ENCODE results near the gene BPI.

DNA sequence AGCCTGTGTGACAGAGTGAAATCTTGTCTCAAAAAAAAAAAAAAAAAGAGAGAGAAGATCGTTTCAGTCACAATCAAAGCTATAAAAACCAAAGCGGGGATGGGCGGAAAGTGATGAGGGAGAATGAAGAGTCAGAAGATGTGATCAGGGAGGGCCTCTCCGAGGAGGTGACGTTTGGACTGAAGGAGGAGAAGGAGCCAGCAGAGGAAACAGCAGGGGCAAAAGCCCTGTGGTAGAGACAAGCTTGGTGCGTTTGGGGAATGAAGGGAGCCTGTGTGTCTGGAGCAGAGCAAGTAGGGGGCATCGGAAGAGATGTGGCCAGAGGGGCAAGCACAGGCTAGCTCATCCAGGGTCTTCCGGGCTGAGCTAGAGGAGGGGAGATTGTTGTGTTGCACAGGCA lies 27.9 kb downstream of the BPI start:
- TF ChIP-seq, protein P1, sequence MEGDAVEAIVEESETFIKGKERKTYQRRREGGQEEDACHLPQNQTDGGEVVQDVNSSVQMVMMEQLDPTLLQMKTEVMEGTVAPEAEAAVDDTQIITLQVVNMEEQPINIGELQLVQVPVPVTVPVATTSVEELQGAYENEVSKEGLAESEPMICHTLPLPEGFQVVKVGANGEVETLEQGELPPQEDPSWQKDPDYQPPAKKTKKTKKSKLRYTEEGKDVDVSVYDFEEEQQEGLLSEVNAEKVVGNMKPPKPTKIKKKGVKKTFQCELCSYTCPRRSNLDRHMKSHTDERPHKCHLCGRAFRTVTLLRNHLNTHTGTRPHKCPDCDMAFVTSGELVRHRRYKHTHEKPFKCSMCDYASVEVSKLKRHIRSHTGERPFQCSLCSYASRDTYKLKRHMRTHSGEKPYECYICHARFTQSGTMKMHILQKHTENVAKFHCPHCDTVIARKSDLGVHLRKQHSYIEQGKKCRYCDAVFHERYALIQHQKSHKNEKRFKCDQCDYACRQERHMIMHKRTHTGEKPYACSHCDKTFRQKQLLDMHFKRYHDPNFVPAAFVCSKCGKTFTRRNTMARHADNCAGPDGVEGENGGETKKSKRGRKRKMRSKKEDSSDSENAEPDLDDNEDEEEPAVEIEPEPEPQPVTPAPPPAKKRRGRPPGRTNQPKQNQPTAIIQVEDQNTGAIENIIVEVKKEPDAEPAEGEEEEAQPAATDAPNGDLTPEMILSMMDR (IDR thresholded peaks at IDR 0.05) = no peak
- no peak for TF ChIP-seq POLR2AphosphoS5 (IDR thresholded peaks at IDR 0.05)
